Measurements from ENCODE around the gene VDR.
"Not testable (repeated sequence)": the region's sequence is repeated elsewhere in the genome, so short reads cannot be mapped to it uniquely, and the experiment has no call there.

- not testable (repeated sequence) for TF ChIP-seq CTCF, POLR2A (IDR thresholded peaks at IDR 0.05)
These were observed 62.3 kb downstream of the VDR start for GRCh38 chr12:47842543-47842942.

Data from esophagus squamous epithelium (tissue), 4 donors.